BLaER1 (cell line): ENCODE data around the gene ADAD2.
A peak's percentile ranks its signal among the peaks of the same experiment; 100 is the strongest.

Source experiments
- H3K27ac ChIP-seq: shearing (Covaris generic); formaldehyde crosslinking; 2 replicates; pipeline ENCODE4 v1.8.1; 2022
- H3K27me3 ChIP-seq: shearing (Covaris generic); formaldehyde crosslinking; 2 replicates; pipeline ENCODE4 v1.8.1; 2022
- H3K36me3 ChIP-seq: shearing (Covaris generic); formaldehyde crosslinking; 2 replicates; pipeline ENCODE4 v1.8.1; 2022
- H3K4me1 ChIP-seq: shearing (Covaris generic); formaldehyde crosslinking; 2 replicates; pipeline ENCODE4 v1.8.1; 2022
- H3K4me2 ChIP-seq: shearing (Covaris generic); formaldehyde crosslinking; 2 replicates; pipeline ENCODE4 v1.8.1; 2022
- H3K4me3 ChIP-seq: shearing (Covaris generic); formaldehyde crosslinking; 2 replicates; pipeline ENCODE4 v1.8.1; 2022
- H3K9ac ChIP-seq: shearing (Covaris generic); formaldehyde crosslinking; 2 replicates; pipeline ENCODE4 v1.8.1; 2022
- H3K9me3 ChIP-seq: shearing (Covaris generic); formaldehyde crosslinking; 2 replicates; pipeline ENCODE4 v1.8.1; 2022
- H4K20me1 ChIP-seq: shearing (Covaris generic); formaldehyde crosslinking; 2 replicates; pipeline ENCODE4 v1.8.1; 2022
- Cebpa-rat ChIP-seq: shearing (Covaris generic); IDR thresholded peaks from 2 replicates; pipeline ENCODE4 v1.8.1; 2022

ADAD2 gene

DNA sequence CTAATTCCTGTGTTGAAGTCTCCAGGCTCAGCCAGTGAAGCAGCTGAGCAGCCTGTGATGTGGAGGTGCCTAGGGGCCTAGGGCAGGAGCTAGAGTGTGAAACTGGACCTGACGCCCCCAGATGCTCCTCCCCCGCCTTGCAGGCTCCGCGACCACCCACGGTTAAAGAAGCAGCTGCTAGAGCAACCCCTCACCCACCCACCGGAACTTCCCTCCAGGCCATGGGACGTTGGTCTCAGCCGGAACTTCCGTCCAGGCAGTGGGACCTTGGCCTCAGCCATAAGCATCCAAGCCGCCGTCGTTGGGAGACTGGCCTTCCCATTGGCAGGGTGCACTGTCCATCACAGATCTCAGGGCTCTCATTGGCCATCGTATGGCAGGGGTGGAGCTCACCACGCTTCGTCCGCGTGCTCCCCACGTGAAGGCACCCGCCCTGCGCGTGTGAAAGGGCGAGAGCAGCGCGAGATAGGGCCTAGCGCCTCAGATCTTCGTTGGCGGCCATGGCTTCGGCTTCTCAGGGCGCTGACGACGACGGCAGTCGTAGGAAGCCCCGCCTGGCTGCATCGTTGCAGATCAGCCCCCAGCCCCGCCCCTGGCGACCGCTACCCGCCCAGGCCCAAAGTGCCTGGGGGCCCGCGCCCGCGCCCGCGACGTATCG, at the start of gene ADAD2:
ADAD2 (plus strand) TSS at position 427 of the 658 bp plus-strand sequence; CDS start at position 501, 74 bp downstream.
- Histone ChIP-seq H3K27me3 (no peaks in the 10 kb centered on the region), H3K4me3 (no peak within 1 kb of the TSS), H3K4me1 (peaks cover 37% of the 10 kb centered on the region), H3K9ac (no peak within 1 kb of the TSS), H4K20me1 (peaks cover 3% of the 10 kb centered on the region; the same call in 1 of the 2 replicates), H3K9me3 (no peaks in the 10 kb centered on the region), H3K27ac (no peak within 1 kb of the TSS), H3K4me2 (no peak within 1 kb of the TSS), H3K36me3 (no peaks in the 10 kb centered on the region)
- TF ChIP-seq Cebpa-rat, result no peak

DNA sequence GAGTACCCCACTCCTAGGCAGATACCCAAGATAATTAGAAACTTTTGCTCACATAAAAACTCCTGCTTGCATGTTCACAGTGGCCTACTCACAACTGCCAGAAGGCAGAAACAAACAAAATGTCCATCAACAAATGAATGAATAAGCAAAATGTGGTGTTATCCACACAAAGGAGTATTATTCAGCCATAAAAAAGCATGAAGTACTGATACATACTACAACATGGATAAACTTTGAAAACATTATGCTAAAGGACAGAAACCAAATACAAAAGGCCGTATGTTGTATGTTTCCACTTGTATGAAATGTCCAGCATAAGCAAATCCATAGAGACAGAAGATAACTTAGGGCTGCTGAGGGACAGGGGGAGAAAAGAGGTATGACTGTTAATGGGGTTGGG, 47.9 kb upstream of the ADAD2 start:
- peaks cover 44% of the 10 kb centered on the region for H3K4me1 ChIP-seq
- H3K9me3 ChIP-seq, result no peaks in the 10 kb centered on the region
- H4K20me1 ChIP-seq, result peaks cover 55% of the 10 kb centered on the region
- no peak overlapping the region for H3K4me2 ChIP-seq
- H3K36me3 ChIP-seq, result no peaks in the 10 kb centered on the region
- TF ChIP-seq Cebpa-rat, result no peak
- no peak overlapping the region for H3K27ac ChIP-seq
- no peak overlapping the region for H3K4me3 ChIP-seq
- no peak overlapping the region for H3K9ac ChIP-seq
- H3K27me3 ChIP-seq, result no peaks in the 10 kb centered on the region

DNA sequence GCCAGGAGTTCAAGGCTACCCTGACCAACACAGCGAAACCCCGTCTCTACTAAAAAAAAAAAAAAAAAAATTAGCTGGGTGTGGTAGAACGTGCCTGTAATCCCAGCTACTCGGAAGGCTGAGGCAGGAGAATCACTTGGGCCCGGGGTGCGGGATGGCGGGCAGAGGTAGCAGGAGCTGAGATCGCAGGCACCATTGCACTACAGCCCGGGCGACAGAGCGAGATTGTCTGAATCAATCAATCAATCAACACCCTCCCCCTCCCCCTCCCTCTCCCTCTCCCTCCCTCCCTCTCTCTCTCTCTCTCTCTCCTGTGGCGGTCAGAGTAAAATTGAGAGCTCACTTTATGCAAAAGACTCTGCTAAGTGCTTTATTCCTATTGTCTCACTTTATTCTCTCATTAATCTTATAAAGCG, 47.2 kb upstream of the ADAD2 start:
- no peak for TF ChIP-seq Cebpa-rat

DNA sequence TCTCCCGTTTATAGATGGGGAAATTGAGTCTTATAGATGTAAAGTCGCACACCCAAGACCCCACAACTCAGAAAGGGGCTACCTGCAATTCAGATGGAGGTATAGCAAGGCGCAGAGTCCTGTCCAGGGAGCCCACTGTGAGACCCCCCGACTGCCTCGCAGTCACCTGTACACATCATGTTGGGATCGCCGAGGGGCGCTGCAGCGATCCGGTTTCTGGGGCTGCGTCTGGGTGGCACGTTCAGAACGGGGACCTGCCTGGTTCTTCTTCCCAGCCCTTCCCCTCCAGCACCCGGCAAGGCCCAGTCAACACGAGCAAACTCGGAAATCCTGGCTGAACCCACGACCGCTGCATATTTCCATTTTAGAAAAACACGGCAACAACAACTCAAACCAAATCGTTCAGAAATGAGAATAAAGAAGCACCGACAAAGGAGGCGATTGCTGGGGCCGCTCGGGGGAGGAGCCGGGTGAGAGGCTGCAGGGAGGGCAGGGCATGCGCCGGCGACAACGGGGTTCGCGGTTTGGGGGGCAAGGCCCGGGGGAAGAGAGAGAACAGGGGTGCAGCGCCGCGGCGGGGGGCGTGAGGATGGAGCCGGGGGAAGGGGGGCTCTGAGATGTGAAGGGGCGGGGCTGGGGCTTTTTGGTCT, 46.6 kb upstream of the ADAD2 start:
- Histone ChIP-seq H3K36me3 (no peaks in the 10 kb centered on the region), H3K4me1 (peaks cover 31% of the 10 kb centered on the region), H3K27me3 (no peaks in the 10 kb centered on the region), H4K20me1 (peaks cover 47% of the 10 kb centered on the region), H3K9ac (peak overlapping the region; percentile 76), H3K4me3 (peak overlapping the region; percentile 79), H3K9me3 (no peaks in the 10 kb centered on the region), H3K4me2 (peak overlapping the region; percentile 98), H3K27ac (peak overlapping the region; percentile 70)
- TF ChIP-seq Cebpa-rat, result no peak

More for the DNA sequence above, 47.2 kb upstream of the ADAD2 start:
- Histone ChIP-seq H3K4me3 (peak overlapping the region; percentile 79), H3K27ac (no peak overlapping the region), H3K27me3 (no peaks in the 10 kb centered on the region), H3K4me1 (peaks cover 36% of the 10 kb centered on the region), H3K4me2 (peak overlapping the region; percentile 98), H3K36me3 (no peaks in the 10 kb centered on the region), H4K20me1 (peaks cover 52% of the 10 kb centered on the region), H3K9me3 (no peaks in the 10 kb centered on the region), H3K9ac (peak overlapping the region; percentile 76)

DNA sequence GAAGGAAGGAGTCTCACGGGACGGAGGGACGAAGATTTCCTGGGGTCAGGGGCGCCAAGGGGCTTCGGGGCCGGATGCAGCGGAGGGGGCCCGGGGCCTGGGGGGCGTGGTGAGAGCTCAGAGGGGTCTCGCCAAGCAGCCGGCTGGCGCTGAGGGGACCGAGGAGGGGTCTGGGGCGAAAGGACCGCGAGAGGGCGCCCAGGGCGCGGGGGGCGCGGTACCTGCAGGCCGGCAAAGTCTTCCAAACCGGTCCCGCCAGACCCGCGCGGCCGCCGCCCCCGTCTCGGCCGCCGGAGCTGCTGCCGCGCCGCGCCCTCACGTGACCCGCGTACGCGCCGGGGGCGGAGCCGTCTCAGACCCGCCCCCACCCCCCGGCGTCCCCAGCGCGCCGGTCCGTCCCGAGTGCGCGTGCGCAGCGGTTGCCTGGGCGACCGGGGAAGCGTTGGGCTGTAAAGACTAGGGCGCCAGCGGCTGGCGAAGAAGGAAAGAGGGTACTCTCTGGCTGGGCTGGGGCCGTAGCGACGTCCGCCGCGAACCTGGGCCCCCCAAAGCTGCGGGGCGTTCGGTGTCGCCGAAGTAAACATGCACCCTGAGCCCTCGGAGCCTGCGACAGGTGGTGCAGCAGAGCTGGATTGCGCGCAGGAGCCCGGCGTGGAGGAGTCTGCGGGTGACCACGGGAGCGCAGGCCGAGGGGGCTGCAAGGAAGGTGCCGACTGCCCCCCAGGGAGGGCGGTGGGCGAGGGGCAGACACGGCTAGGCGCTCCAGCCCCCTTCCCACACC, 45.9 kb upstream of the ADAD2 start, which contains the start of the genes DNAAF1 and HSDL1:
DNAAF1 (plus strand) TSS at position 450 of the 781 bp plus-strand sequence; CDS start at position 583, 133 bp downstream.
HSDL1 (minus strand) TSS at position 319 of the 781 bp plus-strand sequence. CDS start 13,856 bp downstream, outside the sequence.
- peak within 1 kb of the TSS; percentile 79 for H3K4me3 ChIP-seq
- no peaks in the 10 kb centered on the region for H3K27me3 ChIP-seq
- peaks cover 24% of the 10 kb centered on the region for H3K4me1 ChIP-seq
- no peak for TF ChIP-seq Cebpa-rat
- H3K9me3 ChIP-seq, result no peaks in the 10 kb centered on the region
- H3K4me2 ChIP-seq, result peak within 1 kb of the TSS; percentile 98
- H3K9ac ChIP-seq, result peak within 1 kb of the TSS; percentile 76
- H3K27ac ChIP-seq, result peak within 1 kb of the TSS; percentile 70
- H4K20me1 ChIP-seq, result peaks cover 40% of the 10 kb centered on the region
- no peaks in the 10 kb centered on the region for H3K36me3 ChIP-seq

DNA sequence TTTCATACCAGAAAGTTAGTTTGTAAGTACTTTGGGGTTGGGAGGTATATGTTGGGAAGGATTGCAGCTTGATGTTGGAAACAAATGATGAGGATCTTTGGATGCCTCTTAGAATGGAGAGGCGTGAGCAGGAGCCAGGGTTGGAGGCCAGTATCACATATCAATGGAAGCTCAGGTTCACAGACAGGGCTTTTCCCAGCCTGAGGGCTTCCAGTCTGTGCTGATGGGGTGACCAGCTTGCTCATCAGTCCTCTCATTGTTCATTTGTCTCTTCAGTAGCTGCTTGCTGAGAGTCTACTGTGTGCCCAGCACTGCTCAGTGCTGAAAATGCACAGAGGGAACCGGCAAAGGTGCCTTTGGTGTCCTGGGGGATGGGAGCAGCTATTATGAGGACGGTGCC, 40.0 kb upstream of the ADAD2 start:
- no peaks in the 10 kb centered on the region for H3K9me3 ChIP-seq
- H4K20me1 ChIP-seq, result no peaks in the 10 kb centered on the region
- no peak overlapping the region for H3K27ac ChIP-seq
- H3K36me3 ChIP-seq, result no peaks in the 10 kb centered on the region
- no peak overlapping the region for H3K9ac ChIP-seq
- no peak overlapping the region for H3K4me2 ChIP-seq
- no peak for TF ChIP-seq Cebpa-rat
- H3K27me3 ChIP-seq, result no peaks in the 10 kb centered on the region
- no peak overlapping the region for H3K4me3 ChIP-seq
- H3K4me1 ChIP-seq, result no peaks in the 10 kb centered on the region

DNA sequence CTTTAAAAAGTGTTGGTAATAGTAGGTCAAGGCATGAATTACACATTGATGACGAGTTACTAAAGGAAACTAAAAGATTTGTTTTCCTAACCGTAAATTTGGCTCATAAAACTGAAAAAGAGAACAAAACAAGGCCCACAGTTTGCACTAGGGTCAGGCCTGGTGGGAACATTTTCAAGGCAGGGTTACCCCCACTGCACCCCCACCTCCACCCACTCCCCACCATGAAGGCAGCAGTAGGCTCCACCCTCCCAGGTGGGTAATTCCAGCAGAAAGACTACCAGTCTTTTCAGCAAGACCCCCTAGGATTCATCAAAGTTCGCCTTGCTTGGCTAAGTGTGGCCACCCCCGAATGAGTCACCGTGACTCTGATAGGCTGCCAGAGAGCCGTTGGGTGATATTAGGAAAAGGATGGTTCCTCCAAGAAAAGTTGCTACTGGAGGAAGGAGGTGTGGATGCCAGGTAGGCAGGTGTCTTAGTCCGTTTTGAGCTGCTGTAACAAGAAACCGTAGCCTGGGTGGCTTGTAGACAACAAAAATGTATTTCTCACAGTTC, 37.2 kb upstream of the ADAD2 start:
- no peak overlapping the region for H3K4me3 ChIP-seq
- no peak overlapping the region for H3K4me2 ChIP-seq
- H3K27me3 ChIP-seq, result no peaks in the 10 kb centered on the region
- no peak overlapping the region for H3K27ac ChIP-seq
- H4K20me1 ChIP-seq, result no peaks in the 10 kb centered on the region
- no peaks in the 10 kb centered on the region for H3K4me1 ChIP-seq
- no peak overlapping the region for H3K9ac ChIP-seq
- no peaks in the 10 kb centered on the region for H3K36me3 ChIP-seq
- H3K9me3 ChIP-seq, result no peaks in the 10 kb centered on the region
- TF ChIP-seq Cebpa-rat, result no peak

DNA sequence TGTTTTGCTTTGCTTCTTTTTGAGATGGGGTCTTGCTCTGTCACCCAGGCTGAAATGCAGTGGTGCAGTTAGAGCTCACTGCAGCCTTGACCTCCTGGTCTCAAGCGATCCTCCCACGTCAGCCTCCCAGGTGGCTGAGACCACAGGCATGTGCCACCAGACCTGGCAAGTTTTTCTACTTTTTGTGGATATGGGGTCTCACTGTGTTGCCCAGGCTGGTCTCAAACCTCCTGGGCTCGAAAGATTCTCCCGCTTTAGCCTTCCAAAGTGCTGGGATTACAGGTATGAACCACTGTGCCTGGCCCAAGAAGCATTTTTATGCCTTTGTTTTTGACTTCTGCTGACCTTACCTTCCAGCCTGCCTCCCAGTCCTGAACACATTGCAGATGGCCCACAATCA, 35.7 kb upstream of the ADAD2 start:
- no peaks in the 10 kb centered on the region for H3K36me3 ChIP-seq
- H3K27me3 ChIP-seq, result no peaks in the 10 kb centered on the region
- H4K20me1 ChIP-seq, result no peaks in the 10 kb centered on the region
- H3K4me3 ChIP-seq, result no peak overlapping the region
- no peaks in the 10 kb centered on the region for H3K4me1 ChIP-seq
- no peak overlapping the region for H3K27ac ChIP-seq
- H3K4me2 ChIP-seq, result no peak overlapping the region
- TF ChIP-seq Cebpa-rat, result no peak
- no peak overlapping the region for H3K9ac ChIP-seq
- H3K9me3 ChIP-seq, result no peaks in the 10 kb centered on the region

DNA sequence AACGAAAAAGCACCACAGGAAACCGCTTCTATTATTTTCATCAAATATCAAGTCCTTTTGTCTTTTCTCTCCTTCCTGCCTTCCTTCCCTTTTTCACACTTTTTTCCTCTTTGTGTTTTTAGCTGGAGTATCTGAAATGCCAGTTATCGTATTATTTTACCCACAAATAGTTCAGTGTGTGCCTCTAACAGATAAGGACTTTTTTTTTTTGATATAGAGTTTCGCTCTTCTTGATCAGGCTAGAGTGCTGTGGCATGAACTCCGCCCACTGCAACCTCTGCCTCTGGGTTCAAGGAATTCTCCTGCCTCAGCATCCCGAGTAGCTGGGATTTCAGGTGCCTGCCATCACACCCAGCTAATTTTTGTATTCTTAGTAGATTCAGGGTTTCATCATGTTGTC, 35.2 kb upstream of the ADAD2 start:
- H3K4me1 ChIP-seq, result no peaks in the 10 kb centered on the region
- no peaks in the 10 kb centered on the region for H3K36me3 ChIP-seq
- no peak overlapping the region for H3K4me3 ChIP-seq
- H3K27me3 ChIP-seq, result no peaks in the 10 kb centered on the region
- TF ChIP-seq Cebpa-rat, result no peak
- no peak overlapping the region for H3K27ac ChIP-seq
- no peaks in the 10 kb centered on the region for H3K9me3 ChIP-seq
- no peak overlapping the region for H3K4me2 ChIP-seq
- no peak overlapping the region for H3K9ac ChIP-seq
- H4K20me1 ChIP-seq, result no peaks in the 10 kb centered on the region
